Heart left ventricle (tissue), 13 donors: Measurements from ENCODE around the gene CNPY1.

Source experiments
- CTCF ChIP-seq, 12 donors: fragments of 200-600 bp; sonication (generic) in 4 of 12; IDR thresholded peaks; one replicate each; pipeline versions ENCODE4 v1.5.0 to v1.8.0; 2018 to 2022; ENCODE audit warnings: antibody characterized with exemption in 12 of 12, mild to moderate bottlenecking in 5 of 12
- POLR2A ChIP-seq, 2 donors: fragments of 450-650 bp; IDR thresholded peaks; one replicate each; pipeline ENCODE4 v1.6.1; 2017; ENCODE audit warnings: antibody characterized with exemption in 2 of 2, mild to moderate bottlenecking in 2 of 2, moderate library complexity in 2 of 2
- donor health status: ischemic (EF 13 %, LVEDD 7.1; RV severe dilation, severe dysfunction).
- donor health status: DM: no; HTN: yes; CAD: no.
- donor health status: DM: no; HTN: no; CAD: no.
- donor health status: ischemic (EF 25% LVEDD 6.9; RV normal size, moderate dysfunction).
- donor health status: ischemic (EF 25% LVEDD 5.7; RV mildly dilated, moderate dysfunction).
- donor health status: ischemic (EF 35%, LVEDD 5.7; RV mildly dilated, moderate dysfunction).
- donor health status: nonischemic (EF 11% LVEDD 7.7; RV severe dilation, severe dysfunction).
- donor health status: DM: yes; HTN: yes; CAD: no.
- donor health status: PGD.
- donor health status: ischemic (EF 29% LVEDD 5.4; RV normal size, mild dysfunction).
- donor health status: nonischemic (EF 23%, LVEDD 6.1; RV moderate dilation, normal function).

- no peak for TF ChIP-seq CTCF (IDR thresholded peaks at IDR 0.05)
- no peak for TF ChIP-seq POLR2A (IDR thresholded peaks at IDR 0.05)
These were observed 33.2 kb upstream of the CNPY1 start for GRCh38 chr7:155579565-155579964.
